ENCODE results near the gene SERPINB5.
A peak's percentile ranks its signal among the peaks of the same experiment; 100 is the strongest.

Gene SERPINB5

DNA sequence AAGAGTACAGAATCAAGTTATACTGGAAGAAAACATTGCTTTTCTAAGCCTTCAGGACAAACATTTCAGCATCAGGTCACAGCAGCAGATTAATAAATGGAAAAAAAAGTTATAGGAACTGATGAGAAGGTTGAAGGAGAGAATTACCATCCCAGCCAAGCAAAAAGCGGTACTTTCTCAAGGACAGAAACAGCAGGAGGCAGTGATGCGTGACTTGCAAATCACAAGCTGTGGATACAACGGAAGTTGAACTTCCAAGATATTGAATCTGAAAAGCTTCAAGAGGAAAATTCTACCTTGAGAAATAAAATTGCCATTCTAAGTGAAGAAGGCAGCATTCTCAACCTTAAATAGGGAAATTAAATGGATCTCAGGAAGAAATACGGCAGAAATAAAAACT lies 46.9 kb downstream of the SERPINB5 start:
- peak; percentile 9 for DNase-seq (ENCODE audit: low read depth)
- TF ChIP-seq, protein P1, sequence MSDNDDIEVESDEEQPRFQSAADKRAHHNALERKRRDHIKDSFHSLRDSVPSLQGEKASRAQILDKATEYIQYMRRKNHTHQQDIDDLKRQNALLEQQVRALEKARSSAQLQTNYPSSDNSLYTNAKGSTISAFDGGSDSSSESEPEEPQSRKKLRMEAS (IDR thresholded peaks at IDR 0.05; ENCODE audit: low read depth, low read length) = no peak
- TF ChIP-seq, protein P2, sequence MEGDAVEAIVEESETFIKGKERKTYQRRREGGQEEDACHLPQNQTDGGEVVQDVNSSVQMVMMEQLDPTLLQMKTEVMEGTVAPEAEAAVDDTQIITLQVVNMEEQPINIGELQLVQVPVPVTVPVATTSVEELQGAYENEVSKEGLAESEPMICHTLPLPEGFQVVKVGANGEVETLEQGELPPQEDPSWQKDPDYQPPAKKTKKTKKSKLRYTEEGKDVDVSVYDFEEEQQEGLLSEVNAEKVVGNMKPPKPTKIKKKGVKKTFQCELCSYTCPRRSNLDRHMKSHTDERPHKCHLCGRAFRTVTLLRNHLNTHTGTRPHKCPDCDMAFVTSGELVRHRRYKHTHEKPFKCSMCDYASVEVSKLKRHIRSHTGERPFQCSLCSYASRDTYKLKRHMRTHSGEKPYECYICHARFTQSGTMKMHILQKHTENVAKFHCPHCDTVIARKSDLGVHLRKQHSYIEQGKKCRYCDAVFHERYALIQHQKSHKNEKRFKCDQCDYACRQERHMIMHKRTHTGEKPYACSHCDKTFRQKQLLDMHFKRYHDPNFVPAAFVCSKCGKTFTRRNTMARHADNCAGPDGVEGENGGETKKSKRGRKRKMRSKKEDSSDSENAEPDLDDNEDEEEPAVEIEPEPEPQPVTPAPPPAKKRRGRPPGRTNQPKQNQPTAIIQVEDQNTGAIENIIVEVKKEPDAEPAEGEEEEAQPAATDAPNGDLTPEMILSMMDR (IDR thresholded peaks at IDR 0.05; ENCODE audit: low read depth, low read length) = no peak
- TF ChIP-seq POLR2A (IDR thresholded peaks at IDR 0.05; ENCODE audit: extremely low read depth, insufficient read length) (no peak), MYC (IDR thresholded peaks at IDR 0.05; ENCODE audit: low read depth, low read length) (no peak)
- no peak overlapping the region for H3K4me3 ChIP-seq (ENCODE audit: low read depth, low read length)

DNA sequence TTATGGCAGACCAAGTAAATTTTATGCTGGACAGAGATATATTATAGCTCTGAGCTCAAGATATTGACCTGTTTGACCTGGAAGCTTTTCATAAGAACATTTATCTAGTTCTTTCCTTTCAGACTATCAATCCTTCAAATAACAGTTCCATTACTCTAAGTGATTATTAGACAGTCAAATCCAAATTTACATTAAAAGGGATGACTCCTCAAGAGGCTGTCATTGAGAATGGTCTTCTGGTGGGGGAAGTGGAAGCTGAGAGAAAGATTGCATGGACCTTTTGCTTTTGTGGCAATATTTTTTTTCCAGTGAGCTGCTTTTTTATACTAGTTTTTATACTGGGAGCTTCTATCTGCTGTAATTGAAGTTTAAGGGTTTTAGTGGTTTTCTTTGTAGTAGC lies 50.5 kb downstream of the SERPINB5 start:
- no peak overlapping the region for H3K4me3 ChIP-seq (ENCODE audit: low read depth, low read length)
- TF ChIP-seq POLR2A (IDR thresholded peaks at IDR 0.05; ENCODE audit: extremely low read depth, insufficient read length) (no peak), MYC (IDR thresholded peaks at IDR 0.05; ENCODE audit: low read depth, low read length) (no peak)
- TF ChIP-seq, protein P2 (IDR thresholded peaks at IDR 0.05; ENCODE audit: low read depth, low read length) = no peak
- TF ChIP-seq, protein P1 (IDR thresholded peaks at IDR 0.05; ENCODE audit: low read depth, low read length) = no peak
- DNase-seq (ENCODE audit: low read depth) = no peak

DNA sequence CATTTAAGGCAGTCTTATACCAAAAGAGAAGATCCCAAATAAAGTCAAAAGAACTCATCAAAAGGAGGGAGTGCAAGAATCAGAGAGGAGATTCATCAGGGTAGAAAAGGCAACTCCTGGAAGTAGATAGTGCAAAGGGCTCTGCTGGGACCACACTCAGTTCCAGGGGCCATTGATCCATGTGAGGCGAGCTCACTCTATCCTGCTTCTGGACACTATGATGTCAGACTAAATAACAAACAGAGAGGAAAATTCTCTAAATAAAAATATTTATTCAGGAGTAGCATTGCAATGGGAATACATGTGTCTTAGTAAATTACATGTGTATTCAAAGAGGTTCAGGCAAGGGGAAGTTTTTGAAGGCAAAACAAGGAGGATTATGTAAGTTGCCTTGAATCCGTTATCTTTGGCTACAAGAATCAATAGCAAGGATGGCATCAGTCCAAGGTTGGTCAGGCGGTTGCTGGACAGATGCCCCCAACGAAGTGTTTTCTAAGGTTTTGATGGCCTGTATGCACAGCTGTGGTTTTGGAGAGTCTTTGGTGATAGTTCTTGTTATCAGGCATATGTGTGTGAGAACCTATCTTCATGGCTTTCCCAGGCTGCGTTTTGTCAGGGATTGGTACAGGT lies 52.2 kb downstream of the SERPINB5 start:
- TF ChIP-seq MYC (IDR thresholded peaks at IDR 0.05; ENCODE audit: low read depth, low read length) (no peak), POLR2A (IDR thresholded peaks at IDR 0.05; ENCODE audit: extremely low read depth, insufficient read length) (no peak)
- TF ChIP-seq, protein P2 (IDR thresholded peaks at IDR 0.05; ENCODE audit: low read depth, low read length) = no peak
- TF ChIP-seq, protein P1 (IDR thresholded peaks at IDR 0.05; ENCODE audit: low read depth, low read length) = no peak
- no peak overlapping the region for H3K4me3 ChIP-seq (ENCODE audit: low read depth, low read length)
- no peak for DNase-seq (ENCODE audit: low read depth)

DNA sequence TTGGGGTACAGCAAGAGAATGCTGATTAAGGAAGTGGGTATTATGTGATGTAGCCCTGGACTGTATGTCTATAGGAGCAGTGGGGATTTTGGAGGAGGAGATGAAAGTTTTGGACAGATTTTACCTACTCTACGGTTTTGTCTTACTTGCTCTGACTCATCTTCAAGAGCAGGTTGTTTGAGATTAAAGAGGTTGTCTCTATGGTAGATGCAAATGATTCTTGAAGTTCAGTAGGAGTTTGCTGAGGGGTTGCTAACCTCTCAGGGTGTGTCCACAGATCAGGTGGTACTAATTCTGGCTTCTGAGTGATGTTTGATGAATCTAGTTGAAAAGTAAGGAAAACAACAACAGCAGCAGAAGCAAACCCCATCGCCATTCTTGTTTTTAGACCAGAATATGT lies 55.7 kb downstream of the SERPINB5 start:
- DNase-seq (ENCODE audit: low read depth) = no peak
- H3K4me3 ChIP-seq (ENCODE audit: low read depth, low read length) = no peak overlapping the region
- TF ChIP-seq POLR2A (IDR thresholded peaks at IDR 0.05; ENCODE audit: extremely low read depth, insufficient read length) = no peak
- TF ChIP-seq, protein P2 (IDR thresholded peaks at IDR 0.05; ENCODE audit: low read depth, low read length) = no peak
- TF ChIP-seq MYC (IDR thresholded peaks at IDR 0.05; ENCODE audit: low read depth, low read length) = no peak
- TF ChIP-seq, protein P1 (IDR thresholded peaks at IDR 0.05; ENCODE audit: low read depth, low read length) = no peak

DNA sequence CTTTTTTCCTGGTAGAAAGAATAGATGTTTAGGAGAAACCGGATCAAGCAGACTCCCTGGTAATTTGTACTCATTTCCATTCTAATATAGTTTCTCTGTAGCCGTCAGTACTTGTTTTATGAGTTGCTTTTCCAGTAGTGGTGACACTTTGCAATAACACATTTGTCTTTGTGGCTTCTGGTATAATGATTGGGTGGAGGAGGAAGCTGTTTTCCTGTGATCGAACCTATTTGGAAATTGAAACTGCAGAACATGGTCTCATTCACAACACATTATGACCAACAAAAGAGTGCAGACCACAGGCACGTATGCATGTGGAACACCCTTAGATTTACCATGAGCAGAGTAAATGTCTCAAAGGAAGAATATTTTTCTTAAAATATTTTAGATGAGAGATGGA lies 57.9 kb downstream of the SERPINB5 start:
- DNase-seq (ENCODE audit: low read depth) = peak; percentile 28
- no peak for TF ChIP-seq MYC (IDR thresholded peaks at IDR 0.05; ENCODE audit: low read depth, low read length)
- TF ChIP-seq, protein P2 (IDR thresholded peaks at IDR 0.05; ENCODE audit: low read depth, low read length) = no peak
- no peak for TF ChIP-seq POLR2A (IDR thresholded peaks at IDR 0.05; ENCODE audit: extremely low read depth, insufficient read length)
- TF ChIP-seq, protein P1 (IDR thresholded peaks at IDR 0.05; ENCODE audit: low read depth, low read length) = no peak

More for the DNA sequence above, 57.9 kb downstream of the SERPINB5 start:
- H3K4me3 ChIP-seq (ENCODE audit: low read depth, low read length) = no peak overlapping the region
